ENCODE measurements around the gene TM4SF18.

The TM4SF18 gene

DNA sequence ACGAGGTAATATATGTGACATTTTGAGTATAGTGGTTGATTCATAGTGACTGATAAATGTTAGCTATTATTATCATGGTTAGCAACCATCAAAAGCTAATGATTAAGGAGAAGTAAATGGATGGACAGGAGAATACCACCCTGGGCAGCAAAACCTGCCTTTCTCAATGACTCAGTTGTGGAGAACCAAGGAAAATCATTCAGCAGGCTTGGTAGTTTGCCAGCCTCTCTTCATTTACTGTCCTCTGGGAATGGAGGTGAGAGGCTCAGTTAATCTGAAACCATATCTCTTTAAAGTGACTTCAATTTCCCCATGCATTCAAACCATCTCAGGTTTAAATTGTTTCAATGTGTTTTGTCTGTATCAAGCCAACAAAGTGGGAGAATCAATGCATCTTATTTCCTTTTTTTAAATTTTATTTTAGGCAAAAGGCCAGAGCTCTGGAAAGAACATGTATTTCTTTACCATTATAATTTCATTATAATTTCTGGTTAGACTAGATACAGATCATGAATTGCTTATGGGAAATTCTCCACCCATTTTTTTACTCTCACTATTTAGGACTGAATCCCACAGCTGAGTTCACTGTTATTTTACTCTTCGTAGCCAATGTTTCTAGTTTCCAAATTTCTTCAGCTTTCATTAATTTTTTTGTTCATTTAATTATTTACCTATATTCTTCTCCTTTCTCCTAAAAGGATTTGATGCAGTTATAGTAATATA, 2.7 kb downstream of the TM4SF18 start:
- no peak for DNase-seq

DNA sequence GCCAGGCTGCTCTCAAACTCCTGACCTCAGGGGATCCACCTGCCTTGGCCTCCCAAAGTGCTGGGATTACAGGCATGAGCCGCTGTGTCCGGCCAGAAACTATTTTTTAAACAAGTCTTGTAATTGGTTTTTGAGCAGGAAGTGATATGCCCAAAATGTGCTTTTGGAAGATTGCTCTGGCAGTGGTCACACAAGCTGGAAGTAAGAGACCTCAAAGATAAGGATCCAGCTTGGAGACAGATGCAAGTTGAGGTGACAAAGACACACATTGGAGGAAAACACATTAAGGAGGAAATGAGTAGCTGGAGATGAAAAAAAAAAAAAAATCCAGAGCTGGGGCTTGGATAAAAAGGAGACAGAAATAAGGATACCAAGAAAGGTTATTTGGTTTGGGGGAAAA, 6.3 kb downstream of the TM4SF18 start:
- no peak for DNase-seq

DNA sequence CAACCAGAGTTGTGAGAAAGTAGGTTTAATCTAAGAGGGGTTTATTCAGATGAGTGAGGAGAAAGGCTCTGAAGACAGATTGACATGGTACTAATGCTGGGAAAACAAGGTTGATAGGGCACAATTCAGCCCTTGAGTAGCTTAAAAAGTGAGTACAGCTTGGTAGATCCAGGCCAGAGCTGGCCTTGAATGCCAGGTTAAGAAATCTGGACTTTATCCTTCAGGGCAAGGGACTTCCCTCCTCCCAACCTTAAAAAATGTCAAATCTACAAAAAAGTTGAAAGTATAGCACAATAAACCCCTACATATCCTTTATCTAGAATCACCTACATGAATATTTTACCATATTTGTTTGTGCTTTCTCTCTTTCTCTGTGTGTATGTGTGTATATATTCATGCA, 7.9 kb downstream of the TM4SF18 start:
- DNase-seq, result no peak

DNA sequence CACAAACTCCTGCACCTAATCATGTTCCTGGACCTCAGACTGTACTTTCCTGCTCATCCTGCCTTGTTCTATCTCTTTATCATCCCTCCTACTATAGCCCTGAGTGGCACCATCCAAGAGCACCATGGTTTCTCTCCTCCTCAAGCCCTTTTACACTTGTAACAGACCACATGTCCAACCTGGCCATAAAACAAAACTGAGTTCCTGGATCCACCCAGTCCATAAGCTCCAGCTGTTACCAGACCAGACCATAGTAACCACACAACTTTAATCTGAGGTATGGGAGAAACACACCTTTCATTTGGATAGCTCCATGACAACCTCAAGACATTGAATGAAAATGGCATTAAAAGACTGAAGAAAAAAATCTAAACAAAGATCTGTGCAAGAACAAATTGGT, 9.1 kb downstream of the TM4SF18 start:
- DNase-seq, result no peak

DNA sequence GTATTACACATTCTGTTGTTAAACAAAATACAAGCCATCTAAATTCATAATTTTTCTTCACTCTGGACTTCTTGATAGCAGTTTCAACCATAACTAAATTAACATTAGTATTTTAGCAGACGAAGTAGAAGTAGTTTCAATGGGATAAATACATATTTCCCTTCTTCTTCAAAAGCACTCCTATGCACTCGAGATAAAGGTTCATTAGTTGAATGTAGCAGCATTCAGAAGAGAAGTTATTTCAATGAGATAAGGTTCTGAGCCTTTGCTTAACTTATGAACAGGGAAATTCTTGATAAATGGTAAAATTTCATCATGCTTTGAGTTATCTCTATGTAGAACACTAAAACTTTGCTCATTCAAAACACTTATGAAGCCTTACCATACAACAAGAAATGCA, 11.8 kb downstream of the TM4SF18 start:
- no peak for DNase-seq

DNA sequence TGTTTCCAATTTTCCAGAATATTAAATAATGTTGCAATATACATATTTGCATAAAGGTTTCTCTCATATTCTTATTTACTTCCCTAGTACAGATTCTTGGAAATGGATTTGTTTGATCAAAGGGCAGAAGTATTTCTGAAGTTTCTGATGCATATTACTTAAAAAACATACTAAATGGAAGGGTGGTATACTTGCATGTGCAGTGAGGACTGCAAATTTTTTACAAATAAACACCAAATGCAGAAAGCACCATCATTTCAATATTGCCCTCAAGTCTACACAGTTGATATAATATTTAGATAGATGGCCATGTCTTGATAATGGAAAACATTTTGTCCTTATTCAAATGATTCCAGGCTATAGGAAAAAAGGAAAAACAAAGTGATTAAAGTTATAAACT, 12.3 kb downstream of the TM4SF18 start:
- DNase-seq, result no peak

DNA sequence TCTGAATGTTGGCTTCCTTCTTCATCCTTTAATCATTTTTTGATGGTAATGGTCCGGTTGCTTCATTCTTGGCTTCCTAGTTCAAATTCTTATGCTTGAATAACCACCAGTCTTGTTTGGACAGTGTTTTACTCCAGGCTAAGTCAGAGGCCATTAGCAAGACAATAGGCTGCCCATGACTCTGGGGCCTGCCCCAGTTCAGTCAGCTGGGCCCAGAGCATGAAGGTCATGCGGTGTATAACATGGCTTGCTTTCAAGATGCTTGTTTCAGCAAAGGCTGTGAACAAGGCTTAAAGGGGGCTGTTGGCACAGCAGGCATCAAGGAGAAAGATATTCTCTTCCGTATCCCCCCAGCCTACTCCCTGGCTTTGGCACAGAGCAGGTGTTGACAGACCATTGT, 13.7 kb downstream of the TM4SF18 start:
- DNase-seq, result no peak

DNA sequence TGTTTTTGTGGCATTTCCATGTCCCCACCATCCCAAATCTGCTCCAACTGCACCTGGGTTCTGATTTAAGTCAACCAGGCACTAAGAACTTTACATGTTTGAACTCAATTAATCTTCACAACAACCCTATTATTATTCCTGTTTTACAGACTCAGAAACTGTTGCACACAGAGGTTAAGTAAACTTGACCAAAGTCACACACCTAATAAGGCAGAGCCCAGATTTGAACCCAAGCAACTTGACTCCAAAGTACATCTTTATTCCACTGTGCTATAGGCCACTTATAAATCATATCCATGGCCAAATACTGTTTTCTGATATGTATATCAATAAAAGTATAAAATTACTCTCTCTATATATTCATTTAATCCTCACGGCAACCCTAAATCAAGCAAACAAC, 16.4 kb downstream of the TM4SF18 start:
- no peak for DNase-seq

DNA sequence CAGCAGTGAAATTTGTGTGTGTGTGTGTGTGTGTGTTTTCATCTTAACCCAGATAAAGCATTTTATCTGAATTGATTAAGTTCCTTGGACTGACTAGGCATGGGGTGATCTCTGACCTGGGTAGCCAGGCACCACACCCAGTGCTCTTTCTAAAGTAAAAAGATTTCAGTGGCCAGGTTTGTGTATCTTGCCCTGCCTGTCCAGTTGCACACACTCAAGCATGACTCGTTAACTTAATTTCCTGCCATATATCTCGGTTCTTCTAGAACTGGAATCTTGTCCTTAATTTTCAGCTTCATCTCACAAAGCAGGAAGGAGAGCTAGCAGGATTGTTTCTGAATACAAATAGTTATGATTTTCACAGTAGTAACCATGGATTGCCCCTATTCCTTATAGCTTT, 17.0 kb downstream of the TM4SF18 start:
- no peak for DNase-seq

DNA sequence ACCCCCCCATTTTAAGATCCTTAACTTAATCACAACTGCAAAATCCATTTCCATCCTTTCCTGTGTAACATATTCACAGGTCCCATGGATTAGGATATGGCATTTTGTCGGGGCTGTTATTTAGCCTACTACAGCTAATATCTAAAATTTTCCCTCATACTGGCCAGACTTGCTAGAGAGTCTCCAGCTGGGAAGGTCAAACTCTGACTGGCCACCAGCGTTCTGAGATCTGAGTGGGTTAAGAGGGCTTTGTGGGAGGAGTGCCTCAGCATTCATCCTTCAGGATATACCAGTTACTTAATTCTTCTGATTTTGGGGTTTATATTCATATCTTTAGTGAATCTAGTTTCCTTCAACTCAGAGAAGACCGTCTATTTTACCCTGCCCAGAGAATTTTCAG, 17.7 kb downstream of the TM4SF18 start:
- DNase-seq, result no peak

DNA sequence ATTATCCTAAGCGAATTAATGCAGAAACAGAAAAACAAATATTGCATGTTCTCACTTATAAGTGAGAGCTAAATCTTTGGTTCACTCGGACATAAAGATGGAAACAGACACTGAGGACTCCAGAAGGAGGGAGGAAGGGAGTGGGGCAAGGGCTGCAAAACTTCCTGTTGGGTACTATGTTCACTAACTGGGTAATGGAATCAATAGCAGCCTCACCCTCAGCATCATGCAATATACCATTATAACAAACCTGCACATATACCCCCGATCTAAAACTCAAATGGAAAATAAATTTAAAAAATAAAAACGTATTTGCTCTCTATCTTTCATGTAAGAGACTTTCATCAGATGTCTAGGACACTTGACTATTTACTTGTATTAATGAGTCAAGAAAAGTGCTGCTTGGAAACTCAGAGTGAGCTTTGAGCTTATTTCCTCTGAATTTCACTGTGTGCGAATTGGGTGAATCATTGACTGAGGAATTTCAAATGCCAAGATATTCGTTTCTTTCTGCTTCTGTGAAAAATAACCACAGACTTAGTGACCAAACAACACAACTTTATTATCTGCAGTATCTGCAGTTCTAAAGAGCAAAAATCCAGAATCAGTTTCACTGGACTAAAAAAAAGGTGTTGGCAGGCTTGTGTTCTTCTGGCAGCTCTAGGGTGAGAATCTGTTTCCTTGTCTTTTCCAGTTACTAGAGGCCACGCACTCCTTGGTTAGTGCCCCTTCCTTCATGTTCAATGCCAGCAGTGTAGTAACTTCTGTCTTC, 18.4 kb downstream of the TM4SF18 start:
- no peak for DNase-seq

DNA sequence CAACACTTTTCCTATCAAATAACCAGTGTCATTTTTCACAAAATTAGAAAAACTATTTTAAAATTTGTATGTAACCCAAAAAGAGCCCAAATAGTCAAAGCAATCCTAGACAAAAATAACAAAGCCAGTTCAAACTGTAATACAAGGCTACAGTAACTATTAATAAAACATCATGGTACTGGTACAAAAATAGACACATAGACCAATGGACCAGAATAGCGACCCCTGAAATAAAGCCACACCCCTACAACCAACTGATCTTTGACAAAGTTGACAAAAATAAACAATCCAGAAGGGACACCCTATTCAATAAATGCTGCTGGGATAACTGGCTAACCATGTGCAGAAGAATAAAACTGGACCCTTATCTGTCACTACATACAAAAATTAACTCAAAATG, 19.9 kb downstream of the TM4SF18 start:
- DNase-seq, result no peak

DNA sequence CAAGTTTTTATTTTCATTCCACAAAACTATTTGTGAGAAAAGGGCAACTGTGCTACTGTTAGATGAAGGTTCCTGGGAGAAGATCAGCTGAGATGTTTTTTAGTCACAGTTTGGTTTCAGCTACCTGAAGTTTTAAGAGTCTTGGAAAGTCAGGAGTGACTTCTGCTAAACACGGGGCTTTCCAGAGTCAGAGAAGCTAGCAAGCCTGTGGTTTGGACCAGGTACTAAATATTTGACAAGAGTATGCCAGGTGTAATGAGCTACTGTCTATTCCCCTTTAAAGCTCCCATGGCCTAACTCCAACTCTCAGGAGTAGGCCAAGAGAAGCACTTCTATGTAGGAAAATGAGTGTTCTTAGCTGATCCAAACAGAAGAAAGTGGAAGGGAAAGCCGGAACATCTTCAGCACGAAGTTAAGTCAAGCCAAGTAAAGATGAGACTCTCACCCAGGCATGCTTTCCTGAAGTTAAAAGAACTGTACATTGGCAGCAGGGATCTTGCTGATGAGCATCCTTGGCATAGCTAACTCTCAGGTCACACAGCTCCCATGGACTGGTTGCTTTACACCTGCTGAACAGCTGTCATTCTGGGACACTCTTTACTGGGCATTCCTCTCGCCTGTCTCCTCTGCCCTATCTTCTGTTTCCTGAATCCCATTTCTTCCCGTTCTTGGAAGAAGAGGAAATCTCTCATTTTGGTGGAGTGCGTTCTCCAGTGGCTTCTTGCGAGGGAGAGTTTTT, 22.5 kb downstream of the TM4SF18 start:
- DNase-seq, result no peak

DNA sequence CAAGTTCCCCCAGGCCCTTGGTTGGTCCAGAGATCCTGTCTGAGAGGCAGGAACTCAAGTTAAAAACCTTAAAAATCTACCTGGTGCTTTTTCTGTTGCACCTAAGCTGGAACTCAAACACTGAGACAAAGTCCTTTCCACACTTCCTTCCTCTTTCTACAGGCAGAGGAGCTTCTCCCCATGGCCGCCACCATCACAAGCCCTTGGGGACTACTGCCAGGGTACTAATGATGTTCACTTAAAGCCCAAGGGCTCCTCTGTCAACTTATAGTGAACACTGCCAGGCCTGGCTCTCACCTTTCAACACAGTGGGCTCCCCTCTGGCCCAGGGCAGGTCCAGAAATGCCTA, 26.0 kb downstream of the TM4SF18 start:
- DNase-seq, result no peak

DNA sequence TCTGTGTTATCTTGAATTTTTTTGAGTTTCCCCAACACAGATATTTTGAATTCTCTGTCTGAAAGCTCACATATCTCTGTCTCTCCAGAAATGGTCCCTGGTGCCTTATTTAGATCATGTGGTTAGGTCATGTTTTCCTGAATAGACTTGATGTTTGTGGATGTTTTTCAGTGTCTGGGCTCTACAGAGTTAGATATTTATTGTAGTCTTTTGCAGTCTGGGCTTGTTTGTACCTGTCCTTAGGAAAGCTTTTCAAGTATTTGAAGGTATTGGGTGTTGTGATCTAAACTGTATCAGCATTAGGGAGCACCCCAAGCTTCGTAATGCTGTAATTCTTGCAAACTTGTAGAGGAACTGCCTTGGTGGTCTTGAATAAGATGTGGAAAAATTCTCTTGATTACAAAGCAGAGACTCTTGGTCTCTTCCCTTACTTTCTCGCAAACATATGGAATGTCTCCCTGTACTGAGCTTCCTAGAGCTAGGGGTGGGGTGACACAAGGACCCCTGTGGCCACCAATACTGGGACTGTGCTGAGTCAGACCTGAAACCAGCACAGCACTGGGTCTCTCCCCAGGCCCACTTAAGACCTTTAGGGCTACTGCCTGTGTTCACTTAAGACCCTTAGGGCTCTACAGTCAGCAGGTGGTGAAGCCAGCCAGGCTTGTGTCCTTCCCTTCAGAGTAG, 26.5 kb downstream of the TM4SF18 start:
- no peak for DNase-seq

DNA sequence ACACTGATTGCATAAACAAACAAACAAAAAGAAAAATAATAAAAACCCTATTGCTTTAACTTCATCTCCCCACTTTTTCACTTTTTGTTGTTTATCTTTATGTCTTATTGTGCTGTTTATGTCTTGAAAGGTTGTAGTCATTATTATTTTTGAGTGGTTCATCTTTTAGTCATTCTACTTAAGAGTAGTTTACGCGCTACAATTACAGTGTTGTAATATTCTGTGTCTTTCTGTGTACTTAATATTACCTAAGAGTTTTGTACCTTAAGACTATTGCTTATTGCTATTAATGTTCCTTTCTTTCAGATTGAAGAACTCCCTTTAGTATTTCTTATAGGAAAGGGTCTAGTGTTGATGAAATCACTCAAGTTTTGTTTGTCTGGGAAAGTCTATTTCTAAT, 28.1 kb downstream of the TM4SF18 start:
- DNase-seq, result no peak

DNA sequence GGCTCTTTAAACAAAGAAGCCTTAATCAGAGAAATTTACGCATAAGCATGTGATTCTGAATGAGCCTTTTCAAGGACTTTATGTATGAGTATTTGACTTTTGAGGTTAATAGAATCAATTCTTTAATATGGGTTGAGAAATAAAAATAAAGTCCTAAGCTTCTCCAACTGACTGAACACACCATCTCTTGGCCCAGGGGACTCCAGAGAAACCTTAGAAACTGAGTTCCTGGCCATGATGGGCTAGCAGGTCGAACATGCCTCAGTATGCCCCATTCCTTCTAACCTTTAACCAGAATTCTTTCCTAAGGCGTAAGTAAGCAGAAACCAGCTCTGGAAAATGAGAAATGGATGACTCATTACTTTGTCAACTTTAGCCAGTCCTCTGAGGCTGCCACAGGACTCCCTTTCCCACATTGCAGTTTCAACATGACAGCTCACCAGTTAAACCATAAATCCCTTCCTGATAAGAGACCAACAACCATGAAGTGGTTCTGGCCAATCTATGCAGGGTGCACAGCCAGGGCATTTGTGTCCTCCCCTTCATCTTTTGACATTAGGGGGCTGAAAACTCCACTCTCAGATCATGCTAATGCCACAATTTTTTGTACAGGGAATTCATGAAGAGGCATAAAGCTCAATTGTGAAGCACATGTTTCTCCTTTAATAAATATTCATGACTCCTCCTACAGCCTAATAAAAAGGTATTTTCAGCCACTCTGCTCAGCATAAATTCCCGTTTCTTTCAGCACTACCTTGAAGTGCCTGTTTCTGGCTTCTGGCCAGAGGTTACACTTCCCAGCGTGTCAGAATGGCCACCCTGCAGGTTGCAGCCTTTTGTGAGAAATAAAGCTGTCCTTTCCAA, 33.3 kb downstream of the TM4SF18 start:
- DNase-seq, result peak; percentile 69 to 82

DNA sequence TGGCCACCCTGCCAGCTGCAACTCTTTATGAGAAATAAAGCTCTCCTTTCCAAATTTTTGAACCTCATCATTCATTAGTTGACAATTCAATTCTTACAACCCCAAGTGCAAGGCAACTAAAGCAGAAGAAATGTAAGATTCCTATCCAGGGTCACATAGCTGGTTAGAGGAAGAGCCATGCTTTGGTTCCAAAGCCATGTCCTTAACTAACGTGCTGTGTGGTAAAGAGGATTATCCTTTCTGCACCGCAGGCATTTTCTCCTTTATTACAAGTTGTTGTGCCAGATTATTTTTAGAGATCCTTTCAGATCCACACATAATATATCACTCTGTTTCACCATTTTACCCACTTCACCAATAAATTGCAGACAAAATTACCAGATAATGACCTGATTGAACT, 36.5 kb downstream of the TM4SF18 start:
- DNase-seq, result no peak

DNA sequence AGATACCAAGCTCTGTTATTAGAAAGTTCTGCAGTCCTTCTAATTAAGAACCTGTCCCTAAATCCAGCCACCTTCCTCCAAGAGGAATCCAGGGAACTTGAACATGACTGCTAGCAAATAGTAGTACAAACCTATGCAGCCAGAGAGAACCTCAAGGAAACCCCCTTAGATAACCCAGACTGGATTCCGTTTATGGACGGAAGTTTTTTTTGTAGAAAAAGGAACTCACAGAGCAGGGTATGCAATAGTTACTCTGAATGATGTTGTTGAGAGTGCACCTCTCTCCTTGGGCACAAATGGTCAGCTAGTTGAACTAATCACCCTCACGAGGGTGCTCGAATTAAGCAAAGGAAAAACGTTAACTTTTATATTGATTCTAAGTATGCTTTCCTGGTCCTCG, 40.8 kb downstream of the TM4SF18 start:
- peak; percentile 31 to 36 for DNase-seq

DNA sequence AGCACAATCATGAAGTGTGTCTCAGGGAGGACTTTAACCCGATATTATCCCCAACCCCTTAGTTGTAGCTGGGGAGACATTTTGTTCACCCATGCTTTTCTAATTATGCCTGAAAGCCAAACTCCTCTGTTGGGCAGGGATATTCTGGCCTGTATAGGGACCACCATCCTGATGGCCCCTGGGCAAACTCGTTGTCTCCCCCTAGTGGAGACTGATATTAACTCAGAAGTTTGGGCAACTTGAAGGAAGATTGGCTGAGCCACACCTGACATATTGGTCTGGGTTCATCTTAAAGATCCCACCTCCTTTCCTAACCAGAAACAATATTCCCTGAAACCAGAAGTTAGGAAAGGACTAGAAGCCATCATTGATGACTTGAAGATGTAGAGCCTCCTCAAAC, 42.3 kb downstream of the TM4SF18 start:
- DNase-seq, result peak; percentile 16 to 27

DNA sequence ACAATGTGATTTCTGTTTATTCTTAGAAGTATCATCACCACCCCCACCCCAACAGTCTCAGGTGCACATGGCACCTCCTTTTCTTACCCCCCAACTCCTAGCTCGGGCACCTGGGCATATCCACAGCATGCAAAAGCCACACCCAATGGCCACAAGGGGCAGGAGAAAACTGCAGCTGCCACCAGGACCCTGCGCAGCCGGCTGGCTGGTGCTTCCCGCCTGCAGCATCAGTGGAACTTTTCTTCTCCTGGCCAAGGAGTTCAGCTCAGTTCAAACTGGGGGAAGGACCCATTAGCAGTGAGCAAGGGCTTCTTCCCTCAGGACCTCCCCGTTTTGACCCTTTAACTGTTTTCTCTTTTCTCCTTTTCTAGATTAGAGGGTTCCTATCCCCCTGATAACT, 44.8 kb downstream of the TM4SF18 start:
- DNase-seq, result no peak

DNA sequence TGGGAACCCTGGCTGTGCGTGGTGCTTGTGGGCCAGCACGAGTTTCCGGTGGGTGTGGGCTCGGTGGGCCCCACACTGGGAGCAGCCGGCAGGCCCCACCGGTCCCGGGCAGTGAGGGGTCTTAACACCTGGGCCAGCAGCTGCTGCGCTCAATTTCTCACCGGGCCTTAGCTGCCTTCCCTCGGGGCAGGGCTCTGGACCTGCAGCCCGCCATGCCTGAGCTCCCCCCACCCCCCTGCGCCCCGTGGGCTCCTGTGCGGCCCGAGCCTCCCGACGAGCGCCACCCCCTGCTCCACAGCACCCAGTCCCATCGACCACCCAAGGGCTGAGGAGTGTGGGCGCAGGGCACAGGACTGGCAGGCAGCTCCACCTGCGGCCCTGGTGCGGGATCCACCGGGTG, 49.4 kb downstream of the TM4SF18 start:
- DNase-seq, result no peak
